ENCODE data around the gene MEGF6. TPM values are rescaled to one million over a fixed set of nuclear protein-coding genes. Genes with fewer than 3 reads are reported as not detected.

MEGF6 gene
- polyA plus RNA-seq, 1 donor (not counting 4 experiments of a cell fraction or from before 2014, with no cell fraction given): 0.24 TPM

DNA sequence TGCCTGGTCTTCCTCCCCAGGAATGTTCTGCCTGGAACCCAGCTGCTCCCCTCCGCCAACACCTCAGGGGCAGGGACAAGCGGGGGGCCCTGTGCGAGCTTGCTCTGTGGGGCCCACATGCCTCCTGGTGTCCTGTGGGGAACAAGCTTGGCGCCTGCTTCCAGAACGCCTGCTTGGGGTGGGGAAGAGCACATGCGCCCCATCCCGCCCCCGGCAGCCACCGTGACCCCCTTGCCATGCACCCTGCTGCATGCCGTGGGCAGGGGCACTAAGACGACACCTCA, 57.4 kb downstream of the MEGF6 start:
- Histone ChIP-seq H3K36me3 (ENCODE audit: control insufficient read depth in 2 of 2, extremely low read depth in 1 of 2, insufficient read depth in 2 of 2, low read length in 2 of 2) (no peaks in the 10 kb centered on the region), H3K27me3 (ENCODE audit: control insufficient read depth, extremely low read depth, insufficient read depth, low read length) (peaks cover 45% of the 10 kb centered on the region), H3K9me3 (ENCODE audit: control insufficient read depth, low read depth, low read length) (no peaks in the 10 kb centered on the region), H3K9me1 (ENCODE audit: control insufficient read depth, extremely low read depth, insufficient read depth, low read length) (no peaks in the 10 kb centered on the region), H2AFZ (ENCODE audit: control insufficient read depth, low read length) (no peak overlapping the region), H4K20me1 (ENCODE audit: control insufficient read depth, extremely low read depth, insufficient read depth, low read length) (no peaks in the 10 kb centered on the region), H3K9ac (ENCODE audit: control insufficient read depth, extremely low read depth, insufficient read depth, low read length) (no peak overlapping the region), H3K4me3 (ENCODE audit: control insufficient read depth in 2 of 3, extremely low read depth in 1 of 3, insufficient read depth in 2 of 3, low read depth in 1 of 3, low read length in 3 of 3) (no peak overlapping the region), H3K79me2 (ENCODE audit: control insufficient read depth, insufficient read depth, low read length) (no peaks in the 10 kb centered on the region), H3K27ac (ENCODE audit: control insufficient read depth, insufficient read depth, low read length) (no peak overlapping the region), H3K4me2 (ENCODE audit: control insufficient read depth, extremely low read depth, insufficient read depth, low read depth, low read length) (no peak overlapping the region), H3K4me1 (ENCODE audit: control insufficient read depth, extremely low read depth, insufficient read depth, low read length) (peaks cover 7% of the 10 kb centered on the region)
- DNase-seq (ENCODE audit: low read depth, low spot score): no peak
- FAIRE-seq: no peak
- TF ChIP-seq EZH2 (IDR thresholded peaks at IDR 0.05; ENCODE audit: low read length): no peak
- TF ChIP-seq, protein P1, sequence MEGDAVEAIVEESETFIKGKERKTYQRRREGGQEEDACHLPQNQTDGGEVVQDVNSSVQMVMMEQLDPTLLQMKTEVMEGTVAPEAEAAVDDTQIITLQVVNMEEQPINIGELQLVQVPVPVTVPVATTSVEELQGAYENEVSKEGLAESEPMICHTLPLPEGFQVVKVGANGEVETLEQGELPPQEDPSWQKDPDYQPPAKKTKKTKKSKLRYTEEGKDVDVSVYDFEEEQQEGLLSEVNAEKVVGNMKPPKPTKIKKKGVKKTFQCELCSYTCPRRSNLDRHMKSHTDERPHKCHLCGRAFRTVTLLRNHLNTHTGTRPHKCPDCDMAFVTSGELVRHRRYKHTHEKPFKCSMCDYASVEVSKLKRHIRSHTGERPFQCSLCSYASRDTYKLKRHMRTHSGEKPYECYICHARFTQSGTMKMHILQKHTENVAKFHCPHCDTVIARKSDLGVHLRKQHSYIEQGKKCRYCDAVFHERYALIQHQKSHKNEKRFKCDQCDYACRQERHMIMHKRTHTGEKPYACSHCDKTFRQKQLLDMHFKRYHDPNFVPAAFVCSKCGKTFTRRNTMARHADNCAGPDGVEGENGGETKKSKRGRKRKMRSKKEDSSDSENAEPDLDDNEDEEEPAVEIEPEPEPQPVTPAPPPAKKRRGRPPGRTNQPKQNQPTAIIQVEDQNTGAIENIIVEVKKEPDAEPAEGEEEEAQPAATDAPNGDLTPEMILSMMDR (optimal IDR thresholded peaks at IDR 0.05 in 1 of 3, IDR thresholded peaks at IDR 0.05 in 1 of 3, conservative IDR thresholded peaks at IDR 0.05 in 1 of 3; ENCODE audit: extremely low read depth in 1 of 3, insufficient read depth in 2 of 3, low read length in 3 of 3): no peak
- dilution Hi-C loops (cut with MboI; ENCODE audit: extremely low pct_ligation_motif_present, low sequenced_read_pairs): no loop called here

DNA sequence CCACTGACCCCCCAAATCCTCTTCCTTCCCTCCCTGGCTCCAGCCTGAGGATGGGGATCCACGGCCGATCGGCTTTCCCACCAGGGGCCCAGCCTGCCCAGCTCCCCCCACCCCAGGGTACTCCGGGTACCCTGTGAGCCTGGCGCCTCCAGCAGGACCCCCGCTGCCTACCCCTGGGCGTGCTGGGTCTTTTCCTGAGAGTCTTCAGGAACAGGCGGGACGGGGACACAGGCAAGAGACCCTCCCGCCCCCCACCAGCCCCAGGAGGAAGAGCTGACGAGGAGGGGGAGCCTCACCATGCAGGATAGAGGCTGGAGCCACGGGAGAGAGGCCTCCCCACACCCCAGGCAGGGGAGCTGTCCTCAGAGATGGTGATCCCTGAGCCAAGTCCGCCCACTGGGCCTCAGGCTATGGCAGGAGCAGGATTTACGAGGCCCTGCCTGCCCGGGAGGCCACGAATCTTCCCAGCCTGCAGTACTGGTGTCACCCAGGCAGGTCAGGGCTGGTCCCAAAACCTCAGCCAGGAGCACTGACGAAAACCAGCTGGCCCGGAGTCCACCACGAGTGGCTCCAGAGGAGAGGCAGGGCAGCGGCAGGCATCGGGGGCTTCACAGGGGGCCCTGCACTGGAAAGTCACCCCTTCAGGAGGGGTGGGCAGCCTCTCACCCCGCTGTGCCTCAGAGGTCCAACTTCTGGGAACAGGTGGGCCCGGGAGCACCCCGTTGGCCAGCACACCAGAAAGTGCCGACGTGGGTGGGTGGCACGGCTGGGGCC, 58.0 kb downstream of the MEGF6 start:
- H3K9me3 ChIP-seq (ENCODE audit: control insufficient read depth, low read depth, low read length): no peaks in the 10 kb centered on the region
- H3K27me3 ChIP-seq (ENCODE audit: control insufficient read depth, extremely low read depth, insufficient read depth, low read length): peaks cover 45% of the 10 kb centered on the region
- dilution Hi-C loops (cut with MboI; ENCODE audit: extremely low pct_ligation_motif_present, low sequenced_read_pairs): no loop called here
- TF ChIP-seq, protein P1 (optimal IDR thresholded peaks at IDR 0.05 in 1 of 3, IDR thresholded peaks at IDR 0.05 in 1 of 3, conservative IDR thresholded peaks at IDR 0.05 in 1 of 3; ENCODE audit: extremely low read depth in 1 of 3, insufficient read depth in 2 of 3, low read length in 3 of 3): no peak
- no peak for TF ChIP-seq EZH2 (IDR thresholded peaks at IDR 0.05; ENCODE audit: low read length)
- H3K36me3 ChIP-seq (ENCODE audit: control insufficient read depth in 2 of 2, extremely low read depth in 1 of 2, insufficient read depth in 2 of 2, low read length in 2 of 2): no peaks in the 10 kb centered on the region
- no peaks in the 10 kb centered on the region for H3K9me1 ChIP-seq (ENCODE audit: control insufficient read depth, extremely low read depth, insufficient read depth, low read length)
- no peak overlapping the region for H2AFZ ChIP-seq (ENCODE audit: control insufficient read depth, low read length)
- no peak overlapping the region for H3K4me3 ChIP-seq (ENCODE audit: control insufficient read depth in 2 of 3, extremely low read depth in 1 of 3, insufficient read depth in 2 of 3, low read depth in 1 of 3, low read length in 3 of 3)
- H3K79me2 ChIP-seq (ENCODE audit: control insufficient read depth, insufficient read depth, low read length): no peaks in the 10 kb centered on the region
- FAIRE-seq: peak; percentile 67
- peak; percentile 66 for DNase-seq (ENCODE audit: low read depth, low spot score)
- H3K27ac ChIP-seq (ENCODE audit: control insufficient read depth, insufficient read depth, low read length): no peak overlapping the region
- peaks cover 7% of the 10 kb centered on the region for H3K4me1 ChIP-seq (ENCODE audit: control insufficient read depth, extremely low read depth, insufficient read depth, low read length)
- peak overlapping the region; percentile 25 for H3K4me2 ChIP-seq (ENCODE audit: control insufficient read depth, extremely low read depth, insufficient read depth, low read depth, low read length)
- H4K20me1 ChIP-seq (ENCODE audit: control insufficient read depth, extremely low read depth, insufficient read depth, low read length): no peaks in the 10 kb centered on the region
- no peak overlapping the region for H3K9ac ChIP-seq (ENCODE audit: control insufficient read depth, extremely low read depth, insufficient read depth, low read length)
